NCI-H526 treated with DMSO at 0.1 percent for 48 hours (cell line): ENCODE results near the gene HAND2.

Experiments used
- DNase-seq: peaks from one replicate; lab custom pipeline; 2025; lab: John Stamatoyannopoulos, UW

The HAND2 gene

GRCh38 chr4:173519111-173520101 is 10.6 kb downstream of the HAND2 start:
- DNase-seq = no peak

GRCh38 chr4:173518425-173519102 is 11.5 kb downstream of the HAND2 start:
- no peak for DNase-seq

GRCh38 chr4:173517781-173518424 is 12.1 kb downstream of the HAND2 start:
- DNase-seq = no peak

- DNase-seq = no peak
Observed at GRCh38 chr4:173516621-173517524, 13.2 kb downstream of the HAND2 start.

- DNase-seq = no peak
Observed at GRCh38 chr4:173515458-173515857, 14.6 kb downstream of the HAND2 start.

DNA sequence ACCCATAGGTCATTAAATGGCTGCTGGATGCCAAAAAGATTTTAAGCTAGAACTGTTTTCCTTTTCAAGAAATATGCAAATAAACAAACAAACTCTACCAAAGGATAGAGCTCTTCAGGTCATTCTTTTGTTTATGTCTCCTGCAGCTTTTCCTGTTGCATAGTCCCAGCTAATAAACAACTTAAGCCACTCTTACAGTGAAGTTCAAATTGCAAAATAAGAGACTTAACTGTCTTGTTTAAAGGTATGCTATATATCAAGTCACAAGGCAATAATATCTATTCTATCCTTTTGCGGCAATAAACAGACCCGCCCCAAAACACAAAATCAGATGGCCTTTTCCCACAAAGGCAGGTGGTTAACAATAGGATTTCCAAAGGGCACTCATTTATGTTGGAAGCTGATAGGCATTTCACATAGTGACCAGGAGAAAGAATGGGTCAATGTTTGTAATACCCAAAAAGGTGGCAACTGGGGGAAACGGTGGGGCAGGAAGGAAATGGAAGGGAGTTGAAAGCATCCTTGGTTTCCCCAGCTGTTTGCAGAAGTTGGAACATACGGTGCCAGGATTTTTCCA is 15.3 kb downstream of the HAND2 start:
- no peak for DNase-seq

- no peak for DNase-seq
Observed at GRCh38 chr4:173513651-173514050, 16.4 kb downstream of the HAND2 start.

DNA sequence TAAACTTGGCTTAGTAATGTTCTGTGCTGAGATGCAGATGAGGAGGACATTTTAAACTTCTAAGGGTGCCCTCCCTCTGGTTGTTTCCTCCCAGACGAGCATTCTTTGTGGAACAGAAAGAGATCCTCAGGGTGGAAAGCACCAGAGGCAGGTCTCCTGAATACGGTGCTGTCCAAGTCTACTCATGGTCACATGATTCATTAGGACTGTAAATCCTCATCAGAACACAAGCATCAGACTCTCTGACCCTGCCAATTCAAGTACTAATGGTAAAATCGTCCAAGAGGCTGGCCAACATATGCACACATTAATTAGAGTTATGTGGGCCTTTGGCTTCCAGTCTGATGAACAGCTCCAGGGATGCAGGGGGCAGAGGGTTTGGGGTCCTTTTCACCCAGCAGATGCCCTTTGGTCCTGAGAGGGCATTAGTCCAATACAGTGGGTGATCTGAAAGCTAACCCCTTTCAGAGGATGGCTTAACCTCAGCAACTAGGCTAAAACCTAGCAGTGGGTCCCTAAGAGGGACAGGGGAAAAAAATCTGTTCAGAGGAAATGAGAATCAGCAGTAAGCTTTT is 18.2 kb downstream of the HAND2 start:
- DNase-seq = no peak

DNA sequence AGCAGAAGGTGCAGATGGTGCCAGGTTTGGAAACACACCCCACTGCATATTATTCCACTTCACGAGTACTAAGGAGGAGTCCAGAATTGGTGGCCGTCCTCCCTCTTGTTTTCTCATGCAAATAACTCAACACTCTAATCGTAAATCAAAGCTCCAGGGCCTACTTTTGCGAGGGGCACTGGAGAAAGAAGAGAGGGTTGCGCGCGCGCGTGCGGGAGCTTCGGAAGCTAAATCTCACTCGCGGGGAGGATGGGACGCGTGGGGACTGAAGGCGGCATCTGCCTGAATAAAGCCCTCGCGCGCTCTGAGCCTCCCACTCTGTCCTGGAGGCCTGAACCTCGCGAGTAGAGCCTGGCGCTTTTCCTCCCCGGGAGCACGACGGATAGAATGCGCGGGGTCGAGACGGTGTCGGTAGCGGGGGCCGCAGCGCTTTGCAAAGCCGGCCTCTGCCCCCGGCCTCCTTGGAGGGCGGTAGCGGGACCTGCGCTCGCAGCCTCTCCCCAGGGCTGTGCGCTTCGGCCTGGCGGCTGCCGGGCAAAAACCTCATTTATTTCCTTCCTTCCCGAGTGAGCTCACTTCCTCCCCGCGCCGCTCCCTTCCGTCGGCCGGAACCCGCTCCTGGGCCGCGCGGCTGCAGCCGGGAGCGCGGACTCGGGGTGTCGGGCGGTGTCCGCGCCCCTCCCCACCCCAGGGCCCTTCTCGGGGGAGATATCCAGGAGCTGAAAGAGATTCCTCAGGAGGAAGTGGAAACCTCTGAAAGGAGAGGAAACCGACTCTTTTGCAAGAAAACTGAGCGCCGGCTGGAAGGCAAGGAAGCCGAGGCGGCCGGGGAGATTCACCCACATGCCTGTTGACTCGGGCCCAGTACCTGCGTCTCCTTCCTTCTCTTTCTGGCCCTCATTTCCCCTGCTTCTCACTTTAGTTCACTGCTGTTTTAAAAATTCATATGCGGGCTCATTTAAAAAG is 20.7 kb downstream of the HAND2 start:
- DNase-seq = no peak

- DNase-seq = no peak
Observed at GRCh38 chr4:173508386-173509035, 21.5 kb downstream of the HAND2 start.

GRCh38 chr4:173507471-173508385 is 22.3 kb downstream of the HAND2 start:
- DNase-seq = no peak

DNA sequence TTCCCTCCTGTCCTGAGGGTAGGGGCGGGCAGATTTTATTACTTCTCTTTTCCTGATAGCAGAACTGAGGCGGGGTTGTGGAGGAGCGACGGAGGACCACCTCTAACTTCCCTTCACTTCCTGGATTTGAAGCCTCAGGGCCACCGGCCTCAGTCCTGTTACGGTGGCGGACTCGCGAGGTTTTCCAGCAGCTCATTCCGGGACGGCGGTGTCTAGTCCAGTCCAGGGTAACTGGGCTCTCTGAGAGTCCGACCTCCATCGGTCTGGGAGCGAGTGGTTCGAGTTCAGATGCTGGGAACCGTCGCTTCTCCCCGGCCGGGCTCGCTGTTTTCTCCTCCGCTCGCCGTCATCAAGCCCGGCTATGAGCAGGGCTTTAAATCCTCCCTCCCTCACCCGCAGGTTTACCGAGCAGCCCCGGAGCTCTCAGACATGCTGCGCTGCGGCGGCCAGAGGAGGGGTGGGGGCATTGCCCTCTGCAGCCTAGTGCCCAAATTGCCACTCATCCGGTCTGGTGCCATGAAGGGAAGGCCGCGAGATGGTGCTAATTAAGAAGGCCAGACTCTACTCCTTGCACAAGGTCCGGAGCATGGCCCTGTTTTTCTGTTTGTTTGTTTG is 23.3 kb downstream of the HAND2 start:
- no peak for DNase-seq

DNA sequence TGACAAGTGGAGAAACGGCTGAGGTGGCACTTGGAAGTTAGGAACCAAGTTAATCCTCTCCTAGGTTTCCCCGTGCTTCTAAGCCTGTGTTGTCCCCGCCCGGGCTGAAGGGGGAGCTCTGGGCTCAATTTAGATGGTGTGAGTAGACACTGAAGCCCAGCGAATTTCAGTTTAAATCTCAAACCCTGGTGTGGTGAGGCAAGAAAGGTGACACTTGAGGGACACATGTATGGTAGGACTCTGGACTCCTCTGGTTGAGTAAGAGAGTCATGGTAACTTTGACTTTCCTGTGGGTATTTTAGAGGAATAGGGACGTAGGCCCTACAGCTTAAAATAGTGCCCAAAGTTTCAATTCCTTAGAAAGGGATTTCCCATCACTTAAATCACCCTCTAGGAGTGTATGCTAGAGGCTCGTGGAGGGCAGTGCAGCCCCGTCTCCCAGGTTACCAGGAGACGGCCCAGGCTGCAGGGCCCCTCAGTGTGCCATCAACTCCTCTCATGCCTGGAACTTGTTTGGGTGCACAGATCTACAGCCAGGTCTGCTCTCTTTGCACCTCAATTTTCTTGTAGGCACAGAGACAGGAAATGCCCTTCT is 24.0 kb downstream of the HAND2 start:
- peak; percentile 24 for DNase-seq

- DNase-seq = no peak
Observed at GRCh38 chr4:173504181-173504503, 25.9 kb downstream of the HAND2 start.

- no peak for DNase-seq
Observed at GRCh38 chr4:173503330-173504180, 26.5 kb downstream of the HAND2 start.

DNA sequence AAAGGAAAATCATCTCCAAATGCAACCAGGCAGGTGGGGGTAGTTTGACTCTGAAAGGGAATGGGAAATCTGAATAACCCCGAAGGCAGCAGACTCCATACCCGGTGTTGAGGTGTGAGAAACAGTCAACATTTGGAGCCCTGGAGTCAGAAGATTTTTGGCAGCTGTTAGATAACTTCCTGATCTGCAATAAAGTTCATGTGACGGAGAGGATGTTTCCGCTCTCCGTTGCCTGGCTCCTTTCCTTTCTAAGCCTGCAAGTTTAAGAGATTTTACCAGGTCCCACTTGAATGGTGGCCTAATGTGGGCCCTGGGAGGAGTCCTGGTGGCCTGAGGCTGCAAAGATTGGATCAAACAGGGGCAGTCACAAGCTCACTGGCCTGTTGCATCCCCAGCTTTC is 27.7 kb downstream of the HAND2 start:
- DNase-seq = no peak
